Left renal pelvis (tissue), 4 donors: Measurements from ENCODE around the gene UBE2J2. TPM values are rescaled to one million over a fixed set of nuclear protein-coding genes. Genes with fewer than 3 reads are reported as not detected.

Experiments
- polyA plus RNA-seq, 4 donors: library from polyadenylated mRNA; unstranded; fragments of 120-200 nt; gene quantifications; one replicate each; pipeline ENCODE4 v1.2.1, GENCODE V29; 2013; ENCODE audit not compliant: insufficient read length in 4 of 4

Gene UBE2J2
- polyA plus RNA-seq, 4 donors: 43.8 to 68.3 (median 49.3) TPM

Other genes starting within 250 kb of the UBE2J2 start
- gene RNF223, start 199.5 kb downstream of the UBE2J2 start, polyA plus RNA-seq: under 1 TPM in 3 of 4 donors, not detected in 1; 0.23 to 0.85 (median 0.70) TPM
- gene C1orf159, start 157.8 kb downstream of the UBE2J2 start, polyA plus RNA-seq: 10 to 100 TPM in 1 of 4 donors, 1 to 10 TPM in 3; 7.0 to 19.3 (median 7.2) TPM
- under 1 TPM in 3 of 4 donors, not detected in 1; 0.43 to 0.86 (median 0.79) TPM for gene TTLL10, start 100.0 kb downstream of the UBE2J2 start, polyA plus RNA-seq
- under 1 TPM; 0.26 to 0.72 (median 0.51) TPM for gene TNFRSF18, start 67.3 kb downstream of the UBE2J2 start, polyA plus RNA-seq
- 1 to 10 TPM; 1.5 to 2.7 (median 1.8) TPM for gene TNFRSF4, start 59.7 kb downstream of the UBE2J2 start, polyA plus RNA-seq
- 100 to 1,000 TPM; 120 to 139 (median 128) TPM for gene SDF4, start 41.9 kb downstream of the UBE2J2 start, polyA plus RNA-seq
- 10 to 100 TPM; 15.8 to 22.2 (median 20.6) TPM for gene B3GALT6, start 41.6 kb downstream of the UBE2J2 start, polyA plus RNA-seq
- gene C1QTNF12, start 27.1 kb downstream of the UBE2J2 start, polyA plus RNA-seq: 10 to 100 TPM in 1 of 4 donors, 1 to 10 TPM in 3; 4.1 to 17.4 (median 8.5) TPM
- gene SCNN1D, start 6.6 kb upstream of the UBE2J2 start, polyA plus RNA-seq: 1 to 10 TPM; 2.3 to 9.0 (median 6.5) TPM
- gene ACAP3, start 34.1 kb upstream of the UBE2J2 start, polyA plus RNA-seq: 10 to 100 TPM; 18.3 to 44.1 (median 34.0) TPM
- gene PUSL1, start 34.7 kb upstream of the UBE2J2 start, polyA plus RNA-seq: 10 to 100 TPM in 1 of 4 donors, 1 to 10 TPM in 3; 5.5 to 12.2 (median 6.0) TPM
- gene INTS11, start 50.8 kb upstream of the UBE2J2 start, polyA plus RNA-seq: 100 to 1,000 TPM in 3 of 4 donors, 10 to 100 TPM in 1; 93.1 to 177 (median 108) TPM
- 10 to 100 TPM; 10.3 to 19.5 (median 13.2) TPM for gene CPTP, start 50.9 kb upstream of the UBE2J2 start, polyA plus RNA-seq
- under 1 TPM; 0.24 to 0.45 (median 0.37) TPM for gene TAS1R3, start 57.4 kb upstream of the UBE2J2 start, polyA plus RNA-seq
- gene DVL1, start 75.6 kb upstream of the UBE2J2 start, polyA plus RNA-seq: 10 to 100 TPM; 25.8 to 45.4 (median 26.1) TPM
- 100 to 1,000 TPM; 133 to 208 (median 158) TPM for gene MXRA8, start 84.7 kb upstream of the UBE2J2 start, polyA plus RNA-seq
- 10 to 100 TPM; 44.3 to 95.3 (median 56.8) TPM for gene AURKAIP1, start 101.4 kb upstream of the UBE2J2 start, polyA plus RNA-seq
- 100 to 1,000 TPM; 205 to 377 (median 227) TPM for gene CCNL2, start 125.5 kb upstream of the UBE2J2 start, polyA plus RNA-seq
- gene MRPL20, start 133.4 kb upstream of the UBE2J2 start, polyA plus RNA-seq: 100 to 1,000 TPM in 3 of 4 donors, 10 to 100 TPM in 1; 89.3 to 155 (median 113) TPM
- 10 to 100 TPM in 1 of 4 donors, 1 to 10 TPM in 3; 1.6 to 23.4 (median 9.1) TPM for gene ANKRD65, start 147.4 kb upstream of the UBE2J2 start, polyA plus RNA-seq
- 10 to 100 TPM; 20.7 to 79.4 (median 48.5) TPM for gene VWA1, start 161.8 kb upstream of the UBE2J2 start, polyA plus RNA-seq
- 1 to 10 TPM in 3 of 4 donors, under 1 TPM in 1; 0.41 to 4.7 (median 1.9) TPM for gene ATAD3C, start 175.8 kb upstream of the UBE2J2 start, polyA plus RNA-seq
- 10 to 100 TPM in 3 of 4 donors, 1 to 10 TPM in 1; 8.4 to 28.1 (median 14.2) TPM for gene ATAD3B, start 197.9 kb upstream of the UBE2J2 start, polyA plus RNA-seq
- gene ATAD3A, start 238.3 kb upstream of the UBE2J2 start, polyA plus RNA-seq: 10 to 100 TPM; 14.4 to 30.0 (median 19.2) TPM